NCI-H128 (cell line): ENCODE data around the gene MEGF6.

Source experiments
- DNase-seq: peaks from one replicate; lab custom pipeline; 2025; ENCODE audit not compliant: unreplicated experiment; lab: John Stamatoyannopoulos, UW

MEGF6 gene

GRCh38 chr1:3609016-3609768 lies 2.1 kb downstream of the MEGF6 start:
- no peak for DNase-seq

- no peak for DNase-seq
Measured at GRCh38 chr1:3608154-3608553, 3.2 kb downstream of the MEGF6 start.

GRCh38 chr1:3607703-3608065 lies 3.6 kb downstream of the MEGF6 start:
- DNase-seq: no peak

- DNase-seq: no peak
Measured at GRCh38 chr1:3606779-3607702, 4.3 kb downstream of the MEGF6 start.

- no peak for DNase-seq
Measured at GRCh38 chr1:3604997-3605823, 6.1 kb downstream of the MEGF6 start.

- DNase-seq: no peak
Measured at GRCh38 chr1:3604468-3604974, 6.8 kb downstream of the MEGF6 start.

- DNase-seq: no peak
Measured at GRCh38 chr1:3603571-3604467, 7.5 kb downstream of the MEGF6 start.

- DNase-seq: no peak
Measured at GRCh38 chr1:3603156-3603555, 8.2 kb downstream of the MEGF6 start.

- DNase-seq: no peak
Measured at GRCh38 chr1:3602375-3602774, 8.9 kb downstream of the MEGF6 start.

GRCh38 chr1:3601743-3602142 lies 9.6 kb downstream of the MEGF6 start:
- no peak for DNase-seq

GRCh38 chr1:3600354-3600753 lies 11.0 kb downstream of the MEGF6 start:
- DNase-seq: no peak

- DNase-seq: no peak
Measured at GRCh38 chr1:3599816-3600215, 11.5 kb downstream of the MEGF6 start.

GRCh38 chr1:3599286-3599811 lies 12.0 kb downstream of the MEGF6 start:
- no peak for DNase-seq

GRCh38 chr1:3598522-3599285 lies 12.6 kb downstream of the MEGF6 start:
- no peak for DNase-seq

GRCh38 chr1:3598051-3598491 lies 13.2 kb downstream of the MEGF6 start:
- no peak for DNase-seq

- DNase-seq: no peak
Measured at GRCh38 chr1:3597599-3597964, 13.7 kb downstream of the MEGF6 start.

- DNase-seq: no peak
Measured at GRCh38 chr1:3596663-3597598, 14.4 kb downstream of the MEGF6 start.

GRCh38 chr1:3595949-3596348 lies 15.4 kb downstream of the MEGF6 start:
- no peak for DNase-seq
